ENCODE results near the gene WDR82.

- TF ChIP-seq ARNTL (CRISPR knock-in tag; IDR thresholded peaks at IDR 0.05; ENCODE audit: borderline replicate concordance, low read depth) (no peak), ZC3H10 (CRISPR knock-in tag; IDR thresholded peaks at IDR 0.05) (no peak), ZFP3 (CRISPR knock-in tag; IDR thresholded peaks at IDR 0.05) (no peak), PATZ1 (CRISPR knock-in tag; IDR thresholded peaks at IDR 0.05; ENCODE audit: borderline replicate concordance) (no peak), GLIS3 (CRISPR knock-in tag; IDR thresholded peaks at IDR 0.05) (no peak)
These were observed 43.7 kb downstream of the WDR82 start for GRCh38 chr3:52234516-52235447.
